ENCODE measurements around the gene RGS6.

Gene RGS6

GRCh38 chr14:72301352-72301751 lies 369.1 kb downstream of the RGS6 start:
- FAIRE-seq (no peak), DNase-seq (ENCODE audit: insufficient read length, low spot score) (no peak)
- TF ChIP-seq POU2F2 (IDR thresholded peaks at IDR 0.05; ENCODE audit: low read depth, low read length): no peak

GRCh38 chr14:72303930-72304329 lies 371.7 kb downstream of the RGS6 start:
- FAIRE-seq (no peak), DNase-seq (ENCODE audit: insufficient read length, low spot score) (no peak)
- TF ChIP-seq POLR2AphosphoS5 (IDR thresholded peaks at IDR 0.05; ENCODE audit: low read depth, low read length) (no peak), TAF1 (IDR thresholded peaks at IDR 0.05; ENCODE audit: low read depth, low read length) (no peak), PAX5 (IDR thresholded peaks at IDR 0.05; ENCODE audit: insufficient read depth, low read length, severe bottlenecking) (no peak), POLR2A (IDR thresholded peaks at IDR 0.05; ENCODE audit: low read depth, low read length) (no peak), POU2F2 (IDR thresholded peaks at IDR 0.05; ENCODE audit: low read depth, low read length) (no peak), SPI1 (IDR thresholded peaks at IDR 0.05; ENCODE audit: low read depth, low read length) (no peak)

- FAIRE-seq (no peak), DNase-seq (ENCODE audit: insufficient read length, low spot score) (no peak)
- TF ChIP-seq SPI1 (IDR thresholded peaks at IDR 0.05; ENCODE audit: low read depth, low read length) (no peak), POLR2A (IDR thresholded peaks at IDR 0.05; ENCODE audit: low read depth, low read length) (no peak), TAF1 (IDR thresholded peaks at IDR 0.05; ENCODE audit: low read depth, low read length) (no peak), POLR2AphosphoS5 (IDR thresholded peaks at IDR 0.05; ENCODE audit: low read depth, low read length) (no peak), POU2F2 (IDR thresholded peaks at IDR 0.05; ENCODE audit: low read depth, low read length) (no peak), PAX5 (IDR thresholded peaks at IDR 0.05; ENCODE audit: insufficient read depth, low read length, severe bottlenecking) (no peak)
These were observed 373.3 kb downstream of the RGS6 start for GRCh38 chr14:72305561-72305960.

GRCh38 chr14:72308967-72309485 lies 376.8 kb downstream of the RGS6 start:
- no peak for DNase-seq (ENCODE audit: insufficient read length, low spot score)
- TF ChIP-seq PAX5 (IDR thresholded peaks at IDR 0.05; ENCODE audit: insufficient read depth, low read length, severe bottlenecking) (no peak), POU2F2 (IDR thresholded peaks at IDR 0.05; ENCODE audit: low read depth, low read length) (no peak), SPI1 (IDR thresholded peaks at IDR 0.05; ENCODE audit: low read depth, low read length) (no peak), POLR2A (IDR thresholded peaks at IDR 0.05; ENCODE audit: low read depth, low read length) (no peak), TAF1 (IDR thresholded peaks at IDR 0.05; ENCODE audit: low read depth, low read length) (no peak), POLR2AphosphoS5 (IDR thresholded peaks at IDR 0.05; ENCODE audit: low read depth, low read length) (no peak)
- no peak for FAIRE-seq

GRCh38 chr14:72311116-72311515 lies 378.9 kb downstream of the RGS6 start:
- TF ChIP-seq PAX5 (IDR thresholded peaks at IDR 0.05; ENCODE audit: insufficient read depth, low read length, severe bottlenecking) (no peak), POLR2A (IDR thresholded peaks at IDR 0.05; ENCODE audit: low read depth, low read length) (no peak), POLR2AphosphoS5 (IDR thresholded peaks at IDR 0.05; ENCODE audit: low read depth, low read length) (no peak), POU2F2 (IDR thresholded peaks at IDR 0.05; ENCODE audit: low read depth, low read length) (no peak), SPI1 (IDR thresholded peaks at IDR 0.05; ENCODE audit: low read depth, low read length) (no peak), TAF1 (IDR thresholded peaks at IDR 0.05; ENCODE audit: low read depth, low read length) (no peak)
- DNase-seq (ENCODE audit: insufficient read length, low spot score): no peak
- FAIRE-seq: no peak

- TF ChIP-seq SPI1 (IDR thresholded peaks at IDR 0.05; ENCODE audit: low read depth, low read length) (no peak), POU2F2 (IDR thresholded peaks at IDR 0.05; ENCODE audit: low read depth, low read length) (no peak), POLR2AphosphoS5 (IDR thresholded peaks at IDR 0.05; ENCODE audit: low read depth, low read length) (no peak), PAX5 (IDR thresholded peaks at IDR 0.05; ENCODE audit: insufficient read depth, low read length, severe bottlenecking) (no peak), TAF1 (IDR thresholded peaks at IDR 0.05; ENCODE audit: low read depth, low read length) (no peak), POLR2A (IDR thresholded peaks at IDR 0.05; ENCODE audit: low read depth, low read length) (no peak)
- FAIRE-seq: no peak
- DNase-seq (ENCODE audit: insufficient read length, low spot score): no peak
These were observed 379.3 kb downstream of the RGS6 start for GRCh38 chr14:72311516-72311915.

- no peak for FAIRE-seq
These were observed 382.7 kb downstream of the RGS6 start for GRCh38 chr14:72314808-72315435.

GRCh38 chr14:72315714-72316113 lies 383.5 kb downstream of the RGS6 start:
- no peak for DNase-seq (ENCODE audit: insufficient read length, low spot score)

More at GRCh38 chr14:72314808-72315435, 382.7 kb downstream of the RGS6 start:
- TF ChIP-seq TAF1 (IDR thresholded peaks at IDR 0.05; ENCODE audit: low read depth, low read length) (no peak), POU2F2 (IDR thresholded peaks at IDR 0.05; ENCODE audit: low read depth, low read length) (no peak), SPI1 (IDR thresholded peaks at IDR 0.05; ENCODE audit: low read depth, low read length) (no peak), POLR2AphosphoS5 (IDR thresholded peaks at IDR 0.05; ENCODE audit: low read depth, low read length) (no peak), PAX5 (IDR thresholded peaks at IDR 0.05; ENCODE audit: insufficient read depth, low read length, severe bottlenecking) (no peak), POLR2A (IDR thresholded peaks at IDR 0.05; ENCODE audit: low read depth, low read length) (no peak)
- no peak for DNase-seq (ENCODE audit: insufficient read length, low spot score)

GRCh38 chr14:72318648-72319047 lies 386.4 kb downstream of the RGS6 start:
- FAIRE-seq: peak; percentile 40
- no peak for TF ChIP-seq POLR2A (IDR thresholded peaks at IDR 0.05; ENCODE audit: low read depth, low read length)
- TF ChIP-seq POLR2AphosphoS5 (IDR thresholded peaks at IDR 0.05; ENCODE audit: low read depth, low read length): no peak
- TF ChIP-seq SPI1 (IDR thresholded peaks at IDR 0.05; ENCODE audit: low read depth, low read length): no peak
- no peak for TF ChIP-seq PAX5 (IDR thresholded peaks at IDR 0.05; ENCODE audit: insufficient read depth, low read length, severe bottlenecking)
- TF ChIP-seq TAF1 (IDR thresholded peaks at IDR 0.05; ENCODE audit: low read depth, low read length): no peak
- no peak for TF ChIP-seq POU2F2 (IDR thresholded peaks at IDR 0.05; ENCODE audit: low read depth, low read length)
- DNase-seq (ENCODE audit: insufficient read length, low spot score): no peak

More at GRCh38 chr14:72315714-72316113, 383.5 kb downstream of the RGS6 start:
- no peak for FAIRE-seq
- no peak for TF ChIP-seq POLR2A (IDR thresholded peaks at IDR 0.05; ENCODE audit: low read depth, low read length)
- TF ChIP-seq PAX5 (IDR thresholded peaks at IDR 0.05; ENCODE audit: insufficient read depth, low read length, severe bottlenecking): no peak
- no peak for TF ChIP-seq POLR2AphosphoS5 (IDR thresholded peaks at IDR 0.05; ENCODE audit: low read depth, low read length)
- no peak for TF ChIP-seq TAF1 (IDR thresholded peaks at IDR 0.05; ENCODE audit: low read depth, low read length)
- no peak for TF ChIP-seq SPI1 (IDR thresholded peaks at IDR 0.05; ENCODE audit: low read depth, low read length)
- no peak for TF ChIP-seq POU2F2 (IDR thresholded peaks at IDR 0.05; ENCODE audit: low read depth, low read length)

GRCh38 chr14:72332046-72332445 lies 399.8 kb downstream of the RGS6 start:
- TF ChIP-seq POU2F2 (IDR thresholded peaks at IDR 0.05; ENCODE audit: low read depth, low read length): no peak
- no peak for TF ChIP-seq POLR2A (IDR thresholded peaks at IDR 0.05; ENCODE audit: low read depth, low read length)
- TF ChIP-seq SPI1 (IDR thresholded peaks at IDR 0.05; ENCODE audit: low read depth, low read length): no peak
- DNase-seq (ENCODE audit: insufficient read length, low spot score) (no peak), FAIRE-seq (no peak)
